ENCODE results near the gene ZFC3H1.

Gene ZFC3H1

GRCh38 chr12:71639341-71639760 is 24.3 kb downstream of the ZFC3H1 start:
- peaks cover 83% of the 10 kb centered on the region for H3K36me3 ChIP-seq (ENCODE audit: insufficient read depth, low read length)
- no peak overlapping the region for H3K9ac ChIP-seq (ENCODE audit: insufficient read length)
- no peak for DNase-seq (ENCODE audit: low read depth, low spot score)
- H3K27ac ChIP-seq: no peak overlapping the region
- no peak for TF ChIP-seq EZH2 (IDR thresholded peaks at IDR 0.05)
- no peak for TF ChIP-seq POLR2AphosphoS5 (IDR thresholded peaks at IDR 0.05; ENCODE audit: borderline replicate concordance, low read depth, low read length)
- no peak for TF ChIP-seq FOXP2 (optimal IDR thresholded peaks at IDR 0.05; ENCODE audit: control extremely low read depth, extremely low read length, insufficient read depth)
- no peak overlapping the region for H3K4me3 ChIP-seq
- no peaks in the 10 kb centered on the region for H3K9me3 ChIP-seq (ENCODE audit: low read depth, low read length)

- H3K4me3 ChIP-seq: no peak overlapping the region
- peaks cover 83% of the 10 kb centered on the region for H3K36me3 ChIP-seq (ENCODE audit: insufficient read depth, low read length)
- TF ChIP-seq FOXP2 (optimal IDR thresholded peaks at IDR 0.05; ENCODE audit: control extremely low read depth, extremely low read length, insufficient read depth): no peak
- TF ChIP-seq POLR2AphosphoS5 (IDR thresholded peaks at IDR 0.05; ENCODE audit: borderline replicate concordance, low read depth, low read length): no peak
- TF ChIP-seq EZH2 (IDR thresholded peaks at IDR 0.05): no peak
- no peaks in the 10 kb centered on the region for H3K9me3 ChIP-seq (ENCODE audit: low read depth, low read length)
- no peak overlapping the region for H3K9ac ChIP-seq (ENCODE audit: insufficient read length)
- peak overlapping the region; percentile 55; the same call in 1 of the 2 replicates for H3K27ac ChIP-seq
- DNase-seq (ENCODE audit: low read depth, low spot score): no peak
These were observed 25.1 kb downstream of the ZFC3H1 start for GRCh38 chr12:71638499-71638898.

GRCh38 chr12:71636704-71637115 is 26.9 kb downstream of the ZFC3H1 start:
- Histone ChIP-seq H3K9me3 (ENCODE audit: low read depth, low read length) (no peaks in the 10 kb centered on the region), H3K27ac (no peak overlapping the region), H3K4me3 (no peak overlapping the region), H3K36me3 (ENCODE audit: insufficient read depth, low read length) (peaks cover 84% of the 10 kb centered on the region), H3K9ac (ENCODE audit: insufficient read length) (no peak overlapping the region)
- DNase-seq (ENCODE audit: low read depth, low spot score): peak; percentile 50
- TF ChIP-seq FOXP2 (optimal IDR thresholded peaks at IDR 0.05; ENCODE audit: control extremely low read depth, extremely low read length, insufficient read depth) (no peak), EZH2 (IDR thresholded peaks at IDR 0.05) (no peak)

GRCh38 chr12:71627438-71628002 is 36.1 kb downstream of the ZFC3H1 start:
- no peaks in the 10 kb centered on the region for H3K9me3 ChIP-seq (ENCODE audit: low read depth, low read length)
- TF ChIP-seq POLR2AphosphoS5 (IDR thresholded peaks at IDR 0.05; ENCODE audit: borderline replicate concordance, low read depth, low read length) (no peak), FOXP2 (optimal IDR thresholded peaks at IDR 0.05; ENCODE audit: control extremely low read depth, extremely low read length, insufficient read depth) (no peak), EZH2 (IDR thresholded peaks at IDR 0.05) (no peak)
- no peak overlapping the region for H3K9ac ChIP-seq (ENCODE audit: insufficient read length)
- H3K4me3 ChIP-seq: no peak overlapping the region
- H3K27ac ChIP-seq: no peak overlapping the region
- peaks cover 97% of the 10 kb centered on the region for H3K36me3 ChIP-seq (ENCODE audit: insufficient read depth, low read length)
- no peak for DNase-seq (ENCODE audit: low read depth, low spot score)

GRCh38 chr12:71626768-71627167 is 36.9 kb downstream of the ZFC3H1 start:
- Histone ChIP-seq H3K9ac (ENCODE audit: insufficient read length) (no peak overlapping the region), H3K4me3 (no peak overlapping the region), H3K9me3 (ENCODE audit: low read depth, low read length) (no peaks in the 10 kb centered on the region), H3K36me3 (ENCODE audit: insufficient read depth, low read length) (peaks cover 97% of the 10 kb centered on the region), H3K27ac (no peak overlapping the region)
- no peak for TF ChIP-seq FOXP2 (optimal IDR thresholded peaks at IDR 0.05; ENCODE audit: control extremely low read depth, extremely low read length, insufficient read depth)
- no peak for TF ChIP-seq POLR2AphosphoS5 (IDR thresholded peaks at IDR 0.05; ENCODE audit: borderline replicate concordance, low read depth, low read length)
- TF ChIP-seq EZH2 (IDR thresholded peaks at IDR 0.05): no peak
- no peak for DNase-seq (ENCODE audit: low read depth, low spot score)

- Histone ChIP-seq H3K36me3 (ENCODE audit: insufficient read depth, low read length) (peaks cover 95% of the 10 kb centered on the region), H3K9me3 (ENCODE audit: low read depth, low read length) (no peaks in the 10 kb centered on the region), H3K9ac (ENCODE audit: insufficient read length) (no peak overlapping the region), H3K4me3 (no peak overlapping the region), H3K27ac (no peak overlapping the region)
- no peak for DNase-seq (ENCODE audit: low read depth, low spot score)
- TF ChIP-seq FOXP2 (optimal IDR thresholded peaks at IDR 0.05; ENCODE audit: control extremely low read depth, extremely low read length, insufficient read depth): no peak
These were observed 37.5 kb downstream of the ZFC3H1 start for GRCh38 chr12:71626098-71626497.

- no peak overlapping the region for H3K9ac ChIP-seq (ENCODE audit: insufficient read length)
- no peak overlapping the region for H3K4me3 ChIP-seq
- TF ChIP-seq POLR2AphosphoS5 (IDR thresholded peaks at IDR 0.05; ENCODE audit: borderline replicate concordance, low read depth, low read length) (no peak), EZH2 (IDR thresholded peaks at IDR 0.05) (no peak), FOXP2 (optimal IDR thresholded peaks at IDR 0.05; ENCODE audit: control extremely low read depth, extremely low read length, insufficient read depth) (no peak)
- H3K36me3 ChIP-seq (ENCODE audit: insufficient read depth, low read length): peaks cover 95% of the 10 kb centered on the region
- H3K27ac ChIP-seq: no peak overlapping the region
- DNase-seq (ENCODE audit: low read depth, low spot score): no peak
- no peaks in the 10 kb centered on the region for H3K9me3 ChIP-seq (ENCODE audit: low read depth, low read length)
These were observed 38.2 kb downstream of the ZFC3H1 start for GRCh38 chr12:71625476-71625875.

- no peak overlapping the region for H3K4me3 ChIP-seq
- no peak for TF ChIP-seq EZH2 (IDR thresholded peaks at IDR 0.05)
- no peak for TF ChIP-seq FOXP2 (optimal IDR thresholded peaks at IDR 0.05; ENCODE audit: control extremely low read depth, extremely low read length, insufficient read depth)
- TF ChIP-seq POLR2AphosphoS5 (IDR thresholded peaks at IDR 0.05; ENCODE audit: borderline replicate concordance, low read depth, low read length): no peak
- DNase-seq (ENCODE audit: low read depth, low spot score): no peak
- H3K9ac ChIP-seq (ENCODE audit: insufficient read length): no peak overlapping the region
- no peaks in the 10 kb centered on the region for H3K9me3 ChIP-seq (ENCODE audit: low read depth, low read length)
- peaks cover 94% of the 10 kb centered on the region for H3K36me3 ChIP-seq (ENCODE audit: insufficient read depth, low read length)
- H3K27ac ChIP-seq: no peak overlapping the region
These were observed 41.7 kb downstream of the ZFC3H1 start for GRCh38 chr12:71621938-71622337.
